Activated gamma-delta T cell (primary cell): ENCODE data around the gene SLC1A2.
"Not testable (repeated sequence)": the region's sequence is repeated elsewhere in the genome, so short reads cannot be mapped to it uniquely, and the experiment has no call there.

Experiments used
- DNase-seq: peaks from one replicate; lab custom pipeline; 2025; lab: John Stamatoyannopoulos, UW

Gene SLC1A2

DNA sequence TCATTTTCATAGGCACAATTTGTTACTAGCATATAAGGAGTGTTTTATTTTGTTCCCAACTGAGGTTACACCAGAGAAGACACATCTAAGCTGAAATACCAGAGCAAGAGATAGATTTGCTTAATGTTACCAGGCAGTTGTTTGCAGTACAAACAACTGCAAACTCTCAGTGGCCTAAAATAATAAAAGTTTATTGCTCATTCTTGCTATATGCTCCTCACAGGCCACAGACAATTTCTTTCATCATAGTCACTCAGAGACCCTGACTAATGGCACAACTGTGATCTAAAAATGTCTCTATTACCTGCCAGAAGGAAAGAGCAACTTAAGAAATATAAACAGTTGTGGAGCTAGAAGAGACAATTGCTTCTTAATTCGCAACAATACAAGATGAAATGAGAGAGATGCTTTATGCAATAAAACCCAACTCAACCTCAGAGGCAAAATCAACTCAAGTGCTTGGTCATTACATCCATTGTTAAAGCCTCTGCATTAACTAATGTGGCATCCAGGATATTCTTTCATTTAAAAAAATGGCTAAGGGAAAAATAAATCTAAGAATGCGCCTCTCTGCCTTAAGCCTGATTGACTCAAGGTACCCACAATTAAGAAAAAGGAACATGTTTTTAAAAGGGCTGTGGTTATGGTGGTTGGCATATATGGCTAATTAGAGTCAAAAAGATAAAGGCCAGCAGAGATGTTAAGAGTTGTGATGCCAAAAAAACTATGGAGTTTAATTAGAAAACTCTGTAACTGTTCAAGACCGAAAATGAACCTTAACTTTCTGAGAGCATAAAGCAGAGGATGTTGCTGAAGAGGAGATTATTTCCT lies 176.7 kb downstream of the SLC1A2 start:
- no peak for DNase-seq

DNA sequence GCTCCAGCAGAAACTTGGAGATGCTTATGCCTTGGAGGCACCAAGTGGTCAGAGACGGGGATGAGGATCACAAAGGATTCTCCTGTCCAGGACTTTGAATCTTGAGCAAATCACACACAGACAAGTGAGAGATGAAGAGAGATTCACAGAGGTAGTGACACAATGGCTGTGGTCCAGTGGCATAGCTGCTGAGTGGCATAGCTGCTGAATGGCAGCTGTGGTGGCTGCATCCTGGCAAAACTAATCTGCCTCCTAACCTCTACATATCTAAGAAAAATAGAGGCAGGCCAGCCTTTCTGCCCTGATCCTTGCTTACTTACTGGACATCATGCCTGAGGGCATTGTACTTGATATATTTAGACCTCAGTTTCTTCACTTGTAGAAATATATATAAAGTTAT lies 177.8 kb downstream of the SLC1A2 start:
- no peak for DNase-seq

DNA sequence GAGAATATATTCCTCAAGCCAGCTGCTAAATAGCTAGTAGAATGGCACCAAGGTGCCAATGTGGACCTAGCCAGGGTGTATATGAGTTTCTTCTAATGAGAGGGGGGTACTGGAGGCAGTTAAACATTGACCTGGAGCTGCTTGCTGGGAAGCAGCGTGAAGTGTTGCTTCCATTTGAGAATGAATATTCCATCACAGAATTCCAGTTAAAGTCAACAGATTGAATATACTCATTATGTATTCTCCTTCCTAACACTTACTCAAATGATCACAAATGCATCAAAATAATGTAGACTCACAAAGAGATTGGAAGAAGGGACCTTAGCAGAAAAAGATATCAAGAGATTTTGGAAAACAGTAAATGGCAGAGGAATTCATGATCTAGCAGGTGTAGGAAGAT lies 178.3 kb downstream of the SLC1A2 start:
- DNase-seq = no peak

DNA sequence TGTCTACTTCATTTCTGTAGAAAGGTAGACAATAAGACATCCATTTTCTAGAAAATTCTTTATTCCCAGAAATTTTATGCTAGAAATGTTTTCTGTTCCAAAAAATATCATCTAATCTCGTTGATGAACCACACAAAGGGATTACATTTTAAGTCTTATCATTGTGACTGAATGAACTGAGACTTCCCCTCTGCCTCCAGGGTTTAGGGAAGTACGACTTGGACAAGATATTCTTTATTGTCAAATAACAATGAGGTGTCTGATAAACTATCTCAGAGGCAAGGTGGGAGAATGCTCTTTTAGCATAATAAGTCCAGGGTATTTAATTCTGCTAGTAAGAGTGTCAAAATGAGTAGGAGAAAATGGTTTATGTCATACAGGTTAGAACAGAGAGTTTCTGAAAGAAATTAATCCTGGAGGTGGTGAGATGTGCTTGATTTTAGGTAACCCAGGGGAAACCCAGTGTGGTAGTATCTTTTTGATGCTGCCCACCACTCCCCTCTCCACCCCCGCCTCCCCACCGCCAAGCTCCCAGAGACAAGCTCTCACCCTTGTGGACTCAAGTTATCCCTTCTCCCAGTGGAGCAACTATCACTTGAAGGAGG lies 179.8 kb downstream of the SLC1A2 start:
- DNase-seq = no peak

DNA sequence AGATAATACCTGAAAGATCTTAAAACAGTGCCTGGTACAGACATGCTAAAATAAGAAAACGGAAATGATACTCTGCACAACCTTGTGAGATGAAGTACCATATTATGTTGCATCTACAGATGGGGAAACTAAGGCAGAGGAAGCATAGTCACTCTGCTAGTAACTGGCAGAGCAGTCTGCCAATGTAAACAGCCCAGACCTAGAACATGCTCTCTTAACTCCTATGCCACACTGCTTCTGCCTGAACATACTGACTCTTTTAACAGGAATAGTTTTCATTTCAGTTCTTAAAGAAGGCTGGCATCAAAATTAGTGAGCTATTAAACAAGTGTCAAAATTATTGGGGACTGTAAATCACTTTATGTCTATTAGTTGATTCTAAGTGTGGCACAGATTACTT lies 180.5 kb downstream of the SLC1A2 start:
- DNase-seq = no peak

DNA sequence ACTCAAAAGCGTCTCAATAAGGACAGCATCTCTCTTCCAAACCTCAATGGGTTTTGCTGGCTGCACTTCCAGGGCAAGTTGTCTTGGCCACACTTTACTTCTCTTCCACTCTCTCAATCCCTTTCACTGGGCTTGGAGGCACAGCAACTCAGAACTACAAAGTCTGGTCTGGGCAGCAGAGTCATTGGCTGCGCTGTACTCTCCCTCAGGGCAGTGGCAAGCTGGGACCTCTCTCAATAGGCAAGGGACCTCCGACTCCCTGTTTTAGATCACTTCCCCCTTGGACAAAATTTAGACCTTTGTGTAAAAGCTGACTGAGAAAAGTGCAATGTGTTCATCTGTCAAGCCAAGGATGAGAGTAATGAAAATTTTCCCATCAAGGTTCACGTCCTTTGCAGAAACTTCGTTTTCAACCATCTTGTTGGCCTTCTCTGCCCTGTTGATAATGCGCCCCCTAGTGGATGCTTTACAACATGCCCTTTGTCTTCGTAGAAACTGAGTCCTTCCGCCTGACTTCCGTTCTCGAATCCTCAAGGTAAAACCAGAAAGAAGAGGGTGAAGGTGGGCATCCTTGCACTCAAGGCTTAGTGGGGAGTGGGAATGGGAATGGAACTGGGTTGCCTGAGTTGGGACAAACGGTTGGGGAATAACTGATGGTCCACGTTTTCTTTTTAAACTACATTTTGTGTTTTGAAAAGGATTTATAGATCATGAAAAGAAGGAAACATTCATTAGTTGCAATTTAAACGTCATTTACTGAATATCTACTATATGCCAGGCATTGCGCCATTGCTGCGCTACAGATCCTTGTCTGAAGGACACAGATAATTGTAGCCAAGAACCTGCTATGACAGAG lies 181.3 kb downstream of the SLC1A2 start:
- no peak for DNase-seq

DNA sequence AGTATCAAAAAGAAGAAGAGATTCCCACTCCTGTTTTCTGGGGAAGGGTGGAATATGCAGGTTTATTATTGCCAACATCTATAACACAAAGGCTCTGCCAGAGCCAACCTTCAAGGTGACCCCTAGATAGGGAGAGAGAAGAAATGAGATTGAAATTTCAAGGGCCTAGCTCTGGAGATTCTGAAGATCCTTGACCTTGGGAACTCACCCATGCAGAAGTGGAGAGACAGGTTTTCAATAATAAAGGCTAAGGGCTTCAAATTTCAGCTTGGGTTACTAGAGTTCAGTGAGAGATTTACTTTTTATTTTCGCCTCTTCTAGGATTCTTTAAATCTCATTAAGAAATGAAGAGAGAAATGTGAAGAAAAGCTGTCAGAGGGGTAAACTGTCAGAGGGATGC lies 182.0 kb downstream of the SLC1A2 start:
- DNase-seq = no peak

DNA sequence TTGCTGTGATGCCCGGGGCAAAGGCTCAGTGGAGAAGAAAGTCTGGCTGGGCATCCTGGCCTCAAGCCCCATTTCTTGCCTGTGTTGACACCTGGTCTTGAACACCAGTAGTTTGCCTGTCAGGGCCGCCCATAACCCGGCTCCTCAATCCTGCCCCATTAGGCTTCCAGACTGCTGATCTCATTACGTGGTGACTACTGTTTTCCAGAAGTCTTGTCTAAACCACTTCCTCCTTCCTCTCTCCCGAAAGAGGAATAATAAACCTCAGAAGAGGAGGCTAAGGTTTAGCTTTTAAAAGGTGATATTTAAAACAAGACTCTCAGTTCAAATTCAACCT lies 182.7 kb downstream of the SLC1A2 start:
- no peak for DNase-seq

DNA sequence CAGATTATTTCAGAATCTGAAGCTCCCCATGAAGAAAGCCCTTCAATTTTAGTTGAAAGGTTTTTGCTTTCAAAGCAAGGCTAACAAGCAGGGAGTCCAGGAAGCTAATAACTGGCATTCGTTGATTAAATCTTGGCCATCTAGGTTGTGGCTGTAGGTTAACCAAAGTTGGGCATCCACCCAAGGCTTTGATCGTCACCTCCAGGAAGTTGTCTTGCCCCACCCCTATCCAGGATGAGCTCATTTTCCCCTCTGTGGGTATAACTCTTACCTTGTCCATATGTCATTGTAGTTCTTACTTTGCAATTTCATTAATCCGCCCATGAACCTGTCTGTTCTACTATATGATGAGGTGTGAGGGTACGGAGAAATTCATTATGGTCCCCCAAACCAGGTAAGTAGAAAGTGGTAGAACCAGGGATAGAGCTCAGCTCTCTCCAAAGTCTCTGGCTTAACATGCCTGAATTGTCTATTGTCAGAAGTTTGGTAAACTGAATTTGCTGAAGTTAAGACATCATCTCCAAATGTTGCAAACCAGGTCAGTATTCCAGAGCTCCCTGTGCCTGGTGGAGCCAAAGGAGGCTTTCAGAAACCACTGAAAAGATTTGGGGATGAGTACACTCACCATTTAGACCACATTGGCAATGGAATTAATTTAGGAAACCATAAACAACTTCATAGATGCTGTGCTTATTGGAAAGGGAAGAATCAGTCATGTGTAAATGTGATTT lies 183.3 kb downstream of the SLC1A2 start:
- no peak for DNase-seq

DNA sequence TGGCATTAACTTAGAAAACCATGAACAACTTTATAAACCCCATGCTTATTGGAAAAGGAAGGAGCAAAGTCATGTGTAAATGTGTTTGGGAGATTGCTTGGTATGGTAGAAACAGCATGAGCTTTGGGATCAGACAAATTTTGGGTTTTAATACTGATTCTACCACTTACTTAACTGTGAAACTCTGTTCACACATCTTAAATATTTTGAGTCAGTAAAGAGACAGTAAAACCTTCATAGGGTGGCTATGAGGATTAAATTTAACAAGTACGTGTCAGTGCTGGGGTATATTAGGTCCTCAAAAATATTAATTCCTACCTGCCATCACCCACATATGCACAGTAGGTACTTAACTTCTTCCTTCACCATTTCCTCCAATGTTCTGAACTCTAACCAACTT lies 183.9 kb downstream of the SLC1A2 start:
- no peak for DNase-seq

DNA sequence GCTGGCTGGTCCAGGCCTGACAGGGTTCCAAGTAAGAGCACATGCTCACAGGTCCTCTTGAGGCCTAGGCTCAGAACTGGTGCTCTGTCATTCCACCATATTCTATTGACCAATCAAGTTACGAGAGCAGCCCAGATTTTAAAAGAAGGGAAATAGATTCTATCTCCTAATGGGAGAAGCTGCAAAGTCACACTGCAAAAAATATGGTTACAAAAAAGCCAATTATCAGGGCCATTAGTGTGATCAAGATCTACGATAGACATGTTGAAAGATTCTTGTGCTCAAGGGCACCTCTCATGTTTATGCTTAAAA lies 184.2 kb downstream of the SLC1A2 start:
- no peak for DNase-seq

DNA sequence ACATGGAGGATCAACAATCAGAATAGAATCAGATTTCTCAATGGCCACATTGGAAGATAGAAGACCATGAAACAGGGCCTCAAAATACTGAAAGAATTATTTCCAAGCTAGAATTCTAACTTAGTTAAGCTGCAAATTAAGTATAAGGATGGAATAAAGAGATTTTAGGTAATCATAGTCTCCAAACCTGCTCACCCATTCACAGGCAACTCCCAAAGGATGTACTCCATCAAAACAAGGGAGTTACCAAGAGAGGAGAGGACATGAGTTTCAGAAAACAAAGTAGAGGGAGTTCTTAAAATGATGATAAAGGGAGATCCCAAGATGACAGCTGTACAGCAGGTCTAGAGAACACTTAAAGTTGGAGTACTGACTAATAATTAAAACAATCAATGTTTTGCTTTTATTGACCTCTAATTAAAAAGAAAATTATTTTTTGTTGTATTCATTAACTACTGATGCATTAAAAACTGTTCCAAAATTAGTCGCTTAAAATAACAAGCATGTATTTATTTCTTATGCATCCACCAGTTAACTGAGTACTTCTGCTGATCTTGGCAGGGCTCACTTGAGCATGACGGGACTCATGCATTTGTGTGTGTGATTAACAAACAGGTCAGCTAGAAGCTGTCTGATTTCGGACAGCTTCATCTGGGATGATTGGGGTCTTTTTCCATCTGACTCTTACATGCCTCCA lies 184.8 kb downstream of the SLC1A2 start:
- no peak for DNase-seq

DNA sequence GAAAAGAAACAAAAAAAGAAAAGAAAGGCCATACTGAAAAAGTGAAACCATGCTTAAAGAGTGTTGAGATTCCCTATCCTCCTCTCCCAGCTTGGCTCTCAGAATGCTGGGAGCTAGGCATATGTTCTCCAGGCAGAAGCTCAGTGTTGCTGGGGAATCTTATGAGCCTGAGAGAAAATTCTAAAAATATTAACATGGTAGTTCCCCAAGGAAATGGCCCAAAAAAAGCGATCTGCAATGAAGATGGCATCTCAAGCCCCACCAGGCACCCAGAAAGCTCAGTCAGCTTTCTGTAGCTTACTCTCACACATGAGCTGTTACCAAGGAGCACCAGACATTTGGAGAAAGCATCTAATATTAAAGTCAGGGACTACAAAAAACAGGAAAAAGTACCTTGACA lies 185.8 kb downstream of the SLC1A2 start:
- no peak for DNase-seq

DNA sequence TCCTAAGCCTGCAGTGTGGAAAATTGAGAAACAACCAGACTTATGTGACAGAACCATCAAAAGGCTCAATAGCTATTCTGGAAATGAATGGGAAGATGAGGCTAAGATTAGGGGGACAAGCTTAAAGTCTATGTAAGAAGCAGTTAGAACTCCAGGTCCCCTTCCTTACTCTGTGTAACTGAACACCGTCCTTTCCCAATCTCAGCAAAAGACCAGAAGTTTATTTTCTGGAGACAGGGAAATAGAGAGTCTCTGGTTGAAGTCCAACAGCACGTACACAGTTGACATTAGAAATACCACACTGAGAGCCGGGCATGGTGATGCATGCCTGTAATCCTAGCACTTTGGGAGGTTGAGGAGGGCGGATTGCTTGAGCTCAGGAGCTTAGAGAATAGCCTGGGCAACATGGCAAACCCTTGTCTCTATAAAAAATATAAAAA lies 186.4 kb downstream of the SLC1A2 start:
- no peak for DNase-seq

DNA sequence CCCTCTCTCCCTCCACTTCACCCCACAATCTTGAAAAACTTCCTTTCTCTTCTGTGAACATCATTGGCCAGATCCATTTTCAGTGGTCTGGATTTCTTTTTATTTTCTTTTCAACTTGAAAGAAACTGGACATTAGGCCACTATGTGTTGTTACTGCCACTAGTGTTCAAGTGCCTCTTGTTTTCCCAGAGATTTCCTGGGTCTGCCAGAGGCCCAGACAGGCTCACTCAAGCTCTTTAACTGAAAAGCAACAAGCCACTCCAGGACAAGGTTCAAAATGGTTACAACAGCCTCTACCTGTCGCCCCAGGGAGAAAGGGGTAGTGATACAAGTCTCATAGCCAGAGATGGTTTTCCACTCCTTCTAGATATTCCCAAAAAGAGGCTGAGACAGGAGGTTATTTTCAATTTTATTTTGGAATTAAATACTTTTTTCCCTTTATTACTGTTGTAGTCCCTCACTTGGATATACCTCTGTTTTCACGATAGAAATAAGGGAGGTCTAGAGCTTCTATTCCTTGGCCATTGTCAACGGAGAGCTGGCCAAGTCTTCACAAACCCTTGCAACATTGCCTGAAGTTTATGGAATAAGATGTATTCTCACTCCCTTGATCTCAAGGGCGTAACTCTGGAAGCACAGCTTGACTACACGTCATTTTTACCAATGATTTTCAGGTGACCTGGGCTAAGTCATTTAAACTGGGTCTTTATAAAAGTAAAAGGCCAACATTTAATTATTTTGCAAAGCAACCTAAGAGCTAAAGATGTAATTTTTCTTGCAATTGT lies 188.1 kb downstream of the SLC1A2 start:
- DNase-seq = no peak

DNA sequence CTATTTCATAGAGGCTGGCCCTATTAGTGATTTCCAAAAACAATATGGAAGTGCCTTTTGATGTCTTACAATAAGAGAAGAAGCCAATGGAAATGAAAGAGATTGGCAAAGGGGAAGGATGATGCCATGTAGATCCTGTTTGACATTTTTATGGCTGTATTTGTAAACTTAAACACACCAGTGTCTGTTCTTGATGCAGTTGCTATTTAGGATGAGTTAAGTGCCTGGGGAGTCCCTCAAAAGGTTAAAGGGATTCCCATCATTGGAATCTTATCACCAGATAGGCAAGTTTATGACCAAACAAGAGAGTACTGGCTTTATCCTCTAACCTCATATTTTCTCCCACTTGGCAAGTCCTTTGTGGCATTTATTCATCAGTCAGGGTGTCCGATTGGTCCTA lies 189.0 kb downstream of the SLC1A2 start:
- no peak for DNase-seq

DNA sequence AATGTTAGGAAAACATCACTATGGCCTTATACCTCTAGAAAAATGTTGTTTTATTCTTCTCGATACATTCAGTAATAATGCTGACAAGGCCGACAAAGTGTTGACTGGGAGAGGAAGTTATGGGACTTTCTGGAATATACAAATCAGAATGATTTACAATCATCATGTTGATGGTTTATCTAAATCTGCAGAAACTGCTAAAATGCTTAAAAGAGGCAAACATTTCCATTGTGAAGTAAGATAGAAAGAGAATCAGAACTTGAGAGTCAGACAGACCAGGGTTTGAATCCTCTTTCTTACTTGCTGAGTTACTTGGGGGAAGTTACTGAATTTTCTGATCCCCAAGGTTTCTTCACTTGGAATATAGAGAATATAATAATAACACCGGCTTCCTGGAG lies 191.0 kb downstream of the SLC1A2 start:
- DNase-seq = no peak

DNA sequence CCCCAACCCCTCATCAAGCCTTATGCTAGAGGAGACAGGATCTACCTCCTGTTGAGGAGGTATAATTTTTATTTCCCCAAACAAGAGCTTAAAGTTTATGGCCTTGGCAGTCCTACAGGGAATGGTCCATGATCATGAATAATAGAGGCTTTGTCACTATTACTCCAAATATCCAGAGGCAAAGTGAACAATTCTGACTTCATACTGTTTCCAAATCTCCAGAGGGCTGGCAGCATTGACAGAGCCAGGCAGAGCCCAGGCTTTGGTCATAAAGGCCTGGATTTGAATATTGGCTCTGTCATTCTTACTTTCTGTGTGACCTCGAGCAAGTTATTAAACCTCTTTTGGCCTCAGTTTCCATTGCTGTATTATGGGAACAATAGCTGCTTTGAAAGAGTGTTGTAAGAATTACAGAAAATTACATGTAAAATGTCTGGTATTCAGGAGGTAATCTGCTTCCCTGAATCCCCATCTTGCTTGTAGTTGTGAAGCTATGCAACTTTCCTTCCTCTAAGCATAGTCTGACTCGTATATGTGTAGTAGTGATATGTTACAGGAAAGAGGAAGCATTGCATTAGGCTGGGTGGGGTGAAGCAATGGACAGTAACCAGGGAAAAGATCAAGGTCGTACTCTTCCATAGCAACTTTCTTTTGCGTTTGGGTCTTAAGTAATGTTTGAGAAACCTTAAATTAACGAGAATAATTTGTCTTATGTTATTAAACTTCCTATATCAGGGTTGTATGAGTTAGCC lies 191.6 kb downstream of the SLC1A2 start:
- DNase-seq = no peak

DNA sequence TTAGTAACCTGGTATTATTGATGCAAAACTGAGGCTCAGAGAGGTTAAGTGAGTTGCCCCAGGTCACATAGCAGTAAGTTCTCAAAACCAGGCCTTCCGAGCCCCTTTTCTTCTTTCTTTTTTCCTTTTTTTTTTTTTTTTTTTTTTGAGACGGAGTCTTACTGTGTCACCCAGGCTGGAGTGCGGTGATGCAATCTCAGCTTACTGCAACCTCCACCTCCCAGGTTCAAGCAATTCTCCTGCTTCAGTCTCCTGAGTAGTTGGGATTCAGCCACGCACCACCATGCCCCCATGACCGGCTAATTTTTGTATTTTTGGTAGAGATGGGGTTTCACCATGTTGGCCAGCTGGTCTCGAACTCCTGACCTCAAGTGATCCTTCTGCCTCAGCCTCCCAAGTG lies 192.6 kb downstream of the SLC1A2 start:
- not testable (repeated sequence) for DNase-seq

DNA sequence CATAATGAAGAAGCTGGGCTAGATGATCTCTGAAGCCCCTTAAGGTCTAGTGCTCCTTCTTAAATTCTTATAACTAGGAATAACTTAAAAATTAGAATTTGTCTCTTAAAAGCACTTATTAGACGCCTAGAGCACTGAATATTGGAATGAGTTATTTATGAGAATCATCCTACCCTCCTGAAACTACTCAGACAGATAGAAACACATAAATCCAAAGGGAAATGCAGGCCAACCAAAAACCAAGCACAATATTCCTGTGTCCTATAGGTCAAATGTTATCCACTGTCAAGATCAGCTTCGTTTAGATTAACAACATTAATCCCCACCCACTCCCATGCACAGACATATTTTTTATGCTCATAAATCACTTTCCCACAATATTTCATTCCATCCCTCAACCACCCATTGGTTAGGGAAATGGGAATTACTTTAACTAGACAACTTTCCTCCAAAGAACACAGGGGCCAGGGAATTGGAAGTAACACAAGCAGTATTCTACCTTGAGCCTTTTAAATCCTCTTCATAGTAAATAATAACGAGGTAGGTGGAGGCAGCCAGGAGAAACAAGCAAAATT lies 193.3 kb downstream of the SLC1A2 start:
- no peak for DNase-seq
